Chondrocyte (in vitro differentiated cells): ENCODE data around the gene MCF2L2. TPM values are rescaled to one million over a fixed set of nuclear protein-coding genes. Genes with fewer than 3 reads are reported as not detected.

Source experiments
- DNase-seq: peaks from one replicate; pipeline ENCODE4 v3.0.0; 2021; ENCODE audit warnings: mixed read lengths, low spot score
- H3K27ac Mint-ChIP-seq: one replicate; pipeline ENCODE4 v1.8.0; 2021; ENCODE audit warnings: mild to moderate bottlenecking, moderate library complexity, mixed read lengths; ENCODE audit not compliant: unreplicated experiment
- H3K27me3 Mint-ChIP-seq: 2 replicates; pipeline ENCODE4 v1.8.0; 2021; ENCODE audit warnings: low read depth, mixed read lengths
- H3K36me3 Mint-ChIP-seq: 2 replicates; pipeline ENCODE4 v1.8.0; 2021; ENCODE audit warnings: low read depth, mixed read lengths
- H3K4me1 Mint-ChIP-seq: 2 replicates; pipeline ENCODE4 v1.8.0; 2021; ENCODE audit warnings: low read depth, mild to moderate bottlenecking, mixed read lengths
- H3K4me3 Mint-ChIP-seq: one replicate; pipeline ENCODE4 v1.8.0; 2021; ENCODE audit warnings: mild to moderate bottlenecking, moderate library complexity, mixed read lengths; ENCODE audit not compliant: unreplicated experiment
- H3K9me3 Mint-ChIP-seq: 2 replicates; pipeline ENCODE4 v1.8.0; 2021; ENCODE audit warnings: low read depth, mixed read lengths
- CTCF ChIP-seq: fragments of 200-600 bp; sonication (generic); IDR thresholded peaks from 2 replicates; pipeline ENCODE4 v1.5.0; 2021; ENCODE audit warnings: antibody characterized with exemption, mild to moderate bottlenecking, moderate library complexity
- total RNA-seq: library from RNA; stranded (reverse); gene quantifications from 3 replicates; pipeline ENCODE4 v1.2.1, GENCODE V29; 2021

Gene MCF2L2
- total RNA-seq, 1 donor from 2014 or later: 2.6 TPM

DNA sequence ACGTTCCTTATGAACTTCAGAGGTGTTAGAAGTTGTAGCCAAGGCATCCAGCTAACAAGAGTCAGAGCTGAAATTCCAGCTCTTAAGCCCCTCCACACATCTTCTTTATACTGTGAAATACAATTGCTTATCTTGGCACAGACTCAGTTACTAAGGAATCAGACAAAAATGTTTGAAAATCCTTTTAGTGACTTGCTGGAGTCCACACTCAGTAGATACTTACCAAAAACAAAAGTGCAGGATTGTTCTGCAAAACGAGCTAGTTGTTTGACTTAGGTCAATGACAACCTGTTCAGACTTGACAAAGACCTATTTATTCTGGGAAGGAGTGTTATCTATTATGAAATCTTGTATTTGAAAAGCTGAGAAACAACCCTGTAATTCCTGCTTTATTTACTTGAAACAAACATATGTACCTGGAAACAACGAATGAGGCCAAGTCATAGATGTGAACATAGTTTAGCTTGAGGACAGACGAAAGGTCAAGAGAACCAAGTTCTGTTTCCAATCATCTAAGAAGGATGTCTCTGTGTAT is 136.9 kb downstream of the MCF2L2 start:
- Mint-ChIP-seq H3K9me3 (peaks cover 3% of the 10 kb centered on the region), H3K4me3 (no peak overlapping the region), H3K27me3 (no peaks in the 10 kb centered on the region), H3K4me1 (peaks cover 47% of the 10 kb centered on the region), H3K36me3 (peaks cover 4% of the 10 kb centered on the region), H3K27ac (peak overlapping the region; percentile 73)
- no peak for TF ChIP-seq CTCF
- no peak for DNase-seq

- no peaks in the 10 kb centered on the region for H3K27me3 Mint-ChIP-seq
- H3K4me1 Mint-ChIP-seq: peaks cover 50% of the 10 kb centered on the region
- no peak for TF ChIP-seq CTCF
- H3K27ac Mint-ChIP-seq: no peak overlapping the region
- no peak for DNase-seq
- H3K9me3 Mint-ChIP-seq: peaks cover 3% of the 10 kb centered on the region
- H3K4me3 Mint-ChIP-seq: no peak overlapping the region
- H3K36me3 Mint-ChIP-seq: peaks cover 3% of the 10 kb centered on the region
These were observed 138.2 kb downstream of the MCF2L2 start for GRCh38 chr3:183290216-183290615.

- no peak overlapping the region for H3K4me3 Mint-ChIP-seq
- no peaks in the 10 kb centered on the region for H3K27me3 Mint-ChIP-seq
- H3K27ac Mint-ChIP-seq: peak overlapping the region; percentile 95
- no peak for DNase-seq
- H3K4me1 Mint-ChIP-seq: peaks cover 53% of the 10 kb centered on the region
- no peak for TF ChIP-seq CTCF
- H3K36me3 Mint-ChIP-seq: no peaks in the 10 kb centered on the region
- no peaks in the 10 kb centered on the region for H3K9me3 Mint-ChIP-seq
These were observed 140.3 kb downstream of the MCF2L2 start for GRCh38 chr3:183288117-183288516.

- Mint-ChIP-seq H3K27ac (peak overlapping the region; percentile 95), H3K4me3 (peak overlapping the region; percentile 41), H3K4me1 (peaks cover 53% of the 10 kb centered on the region), H3K27me3 (no peaks in the 10 kb centered on the region), H3K36me3 (no peaks in the 10 kb centered on the region), H3K9me3 (no peaks in the 10 kb centered on the region)
- DNase-seq: no peak
- TF ChIP-seq CTCF: no peak
These were observed 141.0 kb downstream of the MCF2L2 start for GRCh38 chr3:183287301-183287971.

DNA sequence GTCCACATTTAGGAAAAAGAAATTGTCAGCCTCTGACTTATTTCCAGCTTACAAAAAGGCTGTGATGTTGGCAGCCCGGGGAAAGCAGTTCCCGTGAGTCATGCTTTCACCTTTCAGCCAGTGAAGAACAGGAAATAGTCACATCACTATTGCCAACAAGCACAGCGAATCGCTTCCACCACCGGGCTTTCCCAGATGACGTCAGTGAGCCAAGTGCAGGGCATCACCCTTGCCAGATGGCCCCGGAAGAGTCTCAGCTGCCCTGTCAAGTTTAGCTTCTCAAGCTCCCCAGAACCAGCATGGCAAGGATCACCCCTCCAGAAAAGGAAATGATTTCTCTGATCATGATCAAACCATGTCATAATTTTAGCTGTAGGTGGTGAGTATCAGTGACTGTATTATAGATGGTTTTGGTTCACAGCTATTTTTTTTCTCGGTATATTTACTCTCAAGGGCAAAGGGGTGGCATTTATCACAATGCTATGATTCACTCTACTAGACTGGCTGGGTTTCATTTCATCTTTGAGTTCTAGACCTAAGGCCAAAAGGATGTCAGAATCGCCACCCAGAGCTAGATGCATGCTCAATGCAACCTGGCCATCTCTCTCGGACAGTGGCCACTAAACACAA is 142.5 kb downstream of the MCF2L2 start:
- Mint-ChIP-seq H3K27ac (peak overlapping the region; percentile 95), H3K4me1 (peaks cover 50% of the 10 kb centered on the region), H3K4me3 (peak overlapping the region; percentile 31), H3K27me3 (no peaks in the 10 kb centered on the region), H3K36me3 (no peaks in the 10 kb centered on the region), H3K9me3 (no peaks in the 10 kb centered on the region)
- no peak for TF ChIP-seq CTCF
- DNase-seq: no peak
